OCI-LY3 (cell line): ENCODE measurements around the gene ACACA.

Experiments
- H2AFZ ChIP-seq: fragments of 200-600, 300-600 bp; shearing (Covaris generic); 2 replicates; pipeline ENCODE4 v1.6.0; 2014; ENCODE audit warnings: antibody characterized with exemption, low read depth, low read length
- H3K27ac ChIP-seq: fragments of 200-600, 300-600 bp; sonication (generic); 2 replicates; pipeline ENCODE4 v1.5.1; 2014; ENCODE audit warnings: mild to moderate bottlenecking, low read length, moderate library complexity, mixed read lengths
- H3K27me3 ChIP-seq: fragments of 200-600, 300-600 bp; sonication (generic); 2 replicates; pipeline ENCODE4 v1.6.1; 2014; ENCODE audit warnings: low read depth, low read length, mixed read lengths
- H3K36me3 ChIP-seq: fragments of 200-600, 300-600 bp; sonication (generic); replicated peaks from 2 replicates; pipeline ENCODE3; 2014; ENCODE audit warnings: low read depth, low read length, mixed read lengths
- H3K4me1 ChIP-seq: fragments of 300-600, 200-600 bp; sonication (generic); 2 replicates; pipeline ENCODE4 v1.6.1; 2014; ENCODE audit warnings: low read length, mixed read lengths
- H3K4me2 ChIP-seq: fragments of 200-600, 300-600 bp; sonication (generic); 2 replicates; pipeline ENCODE4 v1.6.1; 2014; ENCODE audit warnings: low read length, mixed read lengths
- H3K4me3 ChIP-seq: fragments of 300-600, 200-600 bp; sonication (generic); 2 replicates; pipeline ENCODE4 v1.5.1; 2014; ENCODE audit warnings: antibody characterized with exemption, mild to moderate bottlenecking, low read length, moderate library complexity
- H3K79me2 ChIP-seq: fragments of 300-600, 200-600 bp; shearing (Covaris generic); 2 replicates; pipeline ENCODE4 v1.6.1; 2014; ENCODE audit warnings: mild to moderate bottlenecking, low read length, mixed read lengths
- H3K9ac ChIP-seq: fragments of 300-600, 200-600 bp; shearing (Covaris generic); 2 replicates; pipeline ENCODE4 v1.6.0; 2014; ENCODE audit warnings: mild to moderate bottlenecking, low read length, moderate library complexity
- H3K9me3 ChIP-seq: fragments of 200-600, 300-600 bp; shearing (Covaris generic); 2 replicates; pipeline ENCODE4 v1.6.1; 2014; ENCODE audit warnings: low read length, mixed read lengths; ENCODE audit not compliant: insufficient read depth
- H4K20me1 ChIP-seq: fragments of 200-600, 300-600 bp; sonication (generic); 2 replicates; pipeline ENCODE4 v1.6.1; 2016; ENCODE audit warnings: low read length, mixed read lengths; ENCODE audit not compliant: insufficient read depth
- CTCF ChIP-seq: fragments of 200-600, 300-600 bp; sonication (generic); IDR thresholded peaks from 2 replicates; pipeline ENCODE4 v1.5.1; 2014; ENCODE audit warnings: antibody characterized with exemption, low read length, low read depth
- EZH2phosphoT487 ChIP-seq: fragments of 200-600 bp; shearing (Covaris generic); IDR thresholded peaks from 2 replicates; pipeline ENCODE4 v1.6.1; 2018; ENCODE audit warnings: antibody characterized with exemption, mixed run types, low read depth

The ACACA gene

GRCh38 chr17:37318931-37319594 is 87.6 kb downstream of the ACACA start:
- Histone ChIP-seq H3K4me1 (peaks cover 4% of the 10 kb centered on the region; the same call in 1 of the 2 replicates), H3K79me2 (peaks cover 15% of the 10 kb centered on the region; the same call in 1 of the 2 replicates), H3K27ac (no peak overlapping the region), H3K9ac (no peak overlapping the region), H3K4me2 (no peak overlapping the region), H2AFZ (no peak overlapping the region), H3K27me3 (no peaks in the 10 kb centered on the region), H3K4me3 (no peak overlapping the region), H4K20me1 (no peaks in the 10 kb centered on the region), H3K36me3 (peaks cover 19% of the 10 kb centered on the region), H3K9me3 (no peaks in the 10 kb centered on the region)
- no peak for TF ChIP-seq EZH2phosphoT487
- TF ChIP-seq CTCF, result no peak

DNA sequence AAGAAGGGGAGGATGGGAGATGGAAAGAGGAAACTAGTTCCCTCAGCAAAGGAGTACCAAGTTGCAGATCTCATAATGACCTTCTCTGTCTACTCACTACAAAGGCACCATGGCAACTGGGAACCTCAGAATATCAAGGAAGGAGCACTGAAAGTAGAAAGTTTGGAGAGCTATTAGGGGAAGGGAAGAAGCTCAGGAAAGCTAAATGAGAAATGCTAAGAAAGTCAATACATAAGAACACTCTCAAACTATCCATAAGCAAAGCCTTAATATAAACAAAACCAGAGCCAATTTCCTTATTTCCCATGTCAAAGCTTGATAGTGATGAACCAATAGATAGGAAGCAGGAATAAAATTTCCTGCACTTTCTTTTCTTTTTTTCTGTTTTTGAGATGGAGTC is 88.8 kb downstream of the ACACA start:
- Histone ChIP-seq H3K9ac (no peak overlapping the region), H3K27ac (no peak overlapping the region), H3K79me2 (peaks cover 6% of the 10 kb centered on the region; the same call in 1 of the 2 replicates), H2AFZ (no peak overlapping the region), H3K36me3 (peaks cover 19% of the 10 kb centered on the region), H3K4me2 (no peak overlapping the region), H3K4me3 (no peak overlapping the region), H3K27me3 (no peaks in the 10 kb centered on the region), H4K20me1 (no peaks in the 10 kb centered on the region), H3K4me1 (peaks cover 4% of the 10 kb centered on the region; the same call in 1 of the 2 replicates), H3K9me3 (no peaks in the 10 kb centered on the region)
- TF ChIP-seq CTCF, result no peak
- TF ChIP-seq EZH2phosphoT487, result no peak

- Histone ChIP-seq H3K79me2 (peaks cover 10% of the 10 kb centered on the region; the same call in 1 of the 2 replicates), H3K36me3 (peaks cover 22% of the 10 kb centered on the region), H3K27me3 (no peaks in the 10 kb centered on the region), H3K4me2 (no peak overlapping the region), H3K27ac (no peak overlapping the region), H4K20me1 (0 out of 2 replicates have a peak, but pooled peaks cover 3% of the 10 kb centered on the region), H3K4me3 (no peak overlapping the region), H2AFZ (no peak overlapping the region), H3K9me3 (no peaks in the 10 kb centered on the region), H3K9ac (no peak overlapping the region), H3K4me1 (peaks cover 4% of the 10 kb centered on the region; the same call in 1 of the 2 replicates)
- TF ChIP-seq CTCF (no peak), EZH2phosphoT487 (no peak)
Measured at GRCh38 chr17:37315601-37316000, 91.0 kb downstream of the ACACA start.

DNA sequence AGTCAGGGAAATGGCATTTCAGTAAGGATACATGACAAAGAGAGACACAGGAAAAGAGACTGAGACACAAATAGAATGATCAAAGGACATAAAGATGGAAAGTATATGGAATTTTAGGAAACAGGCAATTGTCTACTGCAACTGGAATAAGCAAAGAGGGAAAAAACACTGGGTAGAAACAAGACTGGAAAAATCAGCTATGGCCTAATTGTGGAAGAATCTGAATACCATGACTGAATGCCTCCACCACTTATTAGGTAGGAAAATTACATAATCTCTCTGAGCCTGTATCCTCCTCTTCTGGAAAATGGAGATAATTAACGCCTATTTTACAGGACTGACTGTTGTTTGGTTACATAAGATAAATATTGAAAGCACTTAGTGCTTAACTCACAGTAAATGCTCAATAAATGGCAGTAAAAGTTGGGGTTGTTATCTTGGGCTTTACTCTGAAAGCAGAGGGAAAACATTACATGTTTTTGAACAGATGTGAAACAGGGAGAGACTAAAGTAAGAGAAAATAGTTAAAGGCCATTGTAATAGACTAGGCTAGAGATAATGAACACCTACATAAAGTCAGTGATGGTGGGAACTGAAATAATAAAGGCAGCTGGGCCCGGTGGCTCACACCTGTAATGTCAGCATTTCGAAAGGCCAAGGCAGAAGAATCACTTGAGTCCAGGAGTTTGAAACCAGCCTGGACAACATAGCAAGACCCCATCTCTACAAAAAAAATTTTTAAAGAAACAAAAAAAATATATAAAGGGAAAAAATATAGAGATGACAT is 94.3 kb downstream of the ACACA start:
- Histone ChIP-seq H3K4me1 (no peaks in the 10 kb centered on the region), H3K27ac (no peak overlapping the region), H3K4me2 (no peak overlapping the region), H2AFZ (no peak overlapping the region), H3K4me3 (no peak overlapping the region), H3K9me3 (no peaks in the 10 kb centered on the region), H3K36me3 (peaks cover 19% of the 10 kb centered on the region), H4K20me1 (0 out of 2 replicates have a peak, but pooled peaks cover 3% of the 10 kb centered on the region), H3K9ac (no peak overlapping the region), H3K27me3 (no peaks in the 10 kb centered on the region), H3K79me2 (peaks cover 16% of the 10 kb centered on the region)
- TF ChIP-seq EZH2phosphoT487, result no peak
- TF ChIP-seq CTCF, result no peak
